HG03378 (cell line): Measurements from ENCODE around the gene EOMES.

Source experiments
- ATAC-seq: cut with Tn5 transposase; IDR thresholded peaks from one replicate; pipeline ENCODE4 v1.9.1; 2021; ENCODE audit warnings: mild to moderate bottlenecking, moderate library complexity; ENCODE audit not compliant: unreplicated experiment

The EOMES gene

GRCh38 chr3:27721717-27722564 lies at the start of gene EOMES:
TSS of gene EOMES (minus strand) at chr3:27722323. CDS start at chr3:27722294, 29 bp downstream.
- peak; percentile 58 for ATAC-seq

GRCh38 chr3:27770384-27770783 lies 48.3 kb upstream of the EOMES start:
- peak; percentile 49 for ATAC-seq

- ATAC-seq, result no peak
Observed at GRCh38 chr3:27767000-27767399, 44.9 kb upstream of the EOMES start.

GRCh38 chr3:27758083-27758482 lies 36.0 kb upstream of the EOMES start:
- no peak for ATAC-seq

- no peak for ATAC-seq
Observed at GRCh38 chr3:27756877-27757276, 34.8 kb upstream of the EOMES start.

- ATAC-seq, result no peak
Observed at GRCh38 chr3:27752926-27753325, 30.8 kb upstream of the EOMES start.

- ATAC-seq, result no peak
Observed at GRCh38 chr3:27749643-27750042, 27.5 kb upstream of the EOMES start.

GRCh38 chr3:27746838-27747237 lies 24.7 kb upstream of the EOMES start:
- no peak for ATAC-seq

GRCh38 chr3:27740854-27741253 lies 18.7 kb upstream of the EOMES start:
- ATAC-seq, result no peak

- no peak for ATAC-seq
Observed at GRCh38 chr3:27737091-27737490, 15.0 kb upstream of the EOMES start.

- no peak for ATAC-seq
Observed at GRCh38 chr3:27730774-27731659, 8.9 kb upstream of the EOMES start.

GRCh38 chr3:27729748-27730611 lies 7.9 kb upstream of the EOMES start:
- no peak for ATAC-seq

GRCh38 chr3:27729325-27729724 lies 7.2 kb upstream of the EOMES start:
- ATAC-seq, result no peak

GRCh38 chr3:27728195-27729087 lies 6.3 kb upstream of the EOMES start:
- no peak for ATAC-seq

GRCh38 chr3:27726240-27726639 lies 4.1 kb upstream of the EOMES start:
- no peak for ATAC-seq

GRCh38 chr3:27724459-27725197 lies 2.5 kb upstream of the EOMES start:
- no peak for ATAC-seq

- ATAC-seq, result no peak
Observed at GRCh38 chr3:27723815-27724458, 1.8 kb upstream of the EOMES start.

GRCh38 chr3:27723456-27723814 lies 1.3 kb upstream of the EOMES start:
- no peak for ATAC-seq

GRCh38 chr3:27723001-27723445 lies 900 bp upstream of the EOMES start:
- no peak for ATAC-seq
